ENCODE data around the gene ADGRV1.

ADGRV1 gene

DNA sequence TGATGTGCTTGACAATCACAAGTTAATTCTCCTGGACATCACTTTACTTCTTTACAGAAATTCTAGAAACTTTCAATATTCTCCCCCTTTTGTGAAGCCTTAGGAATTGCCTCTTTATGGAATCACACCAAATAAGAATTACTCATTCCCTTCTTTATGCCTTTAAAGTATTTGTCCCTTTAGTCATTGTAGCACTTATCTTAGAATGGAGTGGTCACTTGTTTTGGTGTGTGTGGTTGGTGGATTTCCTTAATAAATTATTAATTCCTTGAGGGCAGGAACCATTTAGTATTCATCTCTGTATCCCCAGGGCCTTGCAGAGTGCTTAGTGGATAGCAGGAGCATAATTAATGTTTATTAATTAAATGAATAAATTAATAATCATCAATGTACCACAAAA is 517.5 kb downstream of the ADGRV1 start:
- TF ChIP-seq, protein P1, sequence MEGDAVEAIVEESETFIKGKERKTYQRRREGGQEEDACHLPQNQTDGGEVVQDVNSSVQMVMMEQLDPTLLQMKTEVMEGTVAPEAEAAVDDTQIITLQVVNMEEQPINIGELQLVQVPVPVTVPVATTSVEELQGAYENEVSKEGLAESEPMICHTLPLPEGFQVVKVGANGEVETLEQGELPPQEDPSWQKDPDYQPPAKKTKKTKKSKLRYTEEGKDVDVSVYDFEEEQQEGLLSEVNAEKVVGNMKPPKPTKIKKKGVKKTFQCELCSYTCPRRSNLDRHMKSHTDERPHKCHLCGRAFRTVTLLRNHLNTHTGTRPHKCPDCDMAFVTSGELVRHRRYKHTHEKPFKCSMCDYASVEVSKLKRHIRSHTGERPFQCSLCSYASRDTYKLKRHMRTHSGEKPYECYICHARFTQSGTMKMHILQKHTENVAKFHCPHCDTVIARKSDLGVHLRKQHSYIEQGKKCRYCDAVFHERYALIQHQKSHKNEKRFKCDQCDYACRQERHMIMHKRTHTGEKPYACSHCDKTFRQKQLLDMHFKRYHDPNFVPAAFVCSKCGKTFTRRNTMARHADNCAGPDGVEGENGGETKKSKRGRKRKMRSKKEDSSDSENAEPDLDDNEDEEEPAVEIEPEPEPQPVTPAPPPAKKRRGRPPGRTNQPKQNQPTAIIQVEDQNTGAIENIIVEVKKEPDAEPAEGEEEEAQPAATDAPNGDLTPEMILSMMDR (IDR thresholded peaks at IDR 0.05; ENCODE audit: borderline replicate concordance, control extremely low read depth, extremely low read depth, insufficient read depth, missing control alignments) = no peak
- in situ Hi-C loops (cut with MboI; ENCODE audit: low sequenced_read_pairs, unreplicated experiment) = loop anchor here (25.0 kb wide), 1 partner anchor 139 kb away; no protein-coding TSS in a partner anchor
- DNase-seq (ENCODE audit: low spot score) = no peak

DNA sequence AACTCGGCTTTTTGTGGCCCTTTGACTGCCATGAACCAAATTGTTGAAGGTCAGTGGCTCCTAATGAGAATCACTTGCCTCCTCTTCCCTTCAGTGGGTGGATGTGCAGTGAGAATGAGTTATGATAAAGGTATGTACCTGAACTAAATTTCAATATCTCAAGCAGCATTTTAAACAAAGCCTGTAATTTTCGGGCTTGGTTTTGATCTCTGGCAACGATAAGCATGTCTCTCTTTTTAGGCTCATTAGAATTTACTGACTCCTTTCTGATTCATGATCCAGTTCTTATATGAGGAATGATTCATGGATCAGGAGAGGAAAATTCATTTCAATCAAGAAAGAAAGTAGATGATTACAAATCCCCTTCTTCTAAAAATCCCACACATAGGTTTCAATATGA is 519.0 kb downstream of the ADGRV1 start:
- no peak for DNase-seq (ENCODE audit: low spot score)
- in situ Hi-C loops (cut with MboI; ENCODE audit: low sequenced_read_pairs, unreplicated experiment) = loop anchor here (25.0 kb wide), 1 partner anchor 140 kb away; no protein-coding TSS in a partner anchor
- TF ChIP-seq, protein P1 (IDR thresholded peaks at IDR 0.05; ENCODE audit: borderline replicate concordance, control extremely low read depth, extremely low read depth, insufficient read depth, missing control alignments) = no peak

DNA sequence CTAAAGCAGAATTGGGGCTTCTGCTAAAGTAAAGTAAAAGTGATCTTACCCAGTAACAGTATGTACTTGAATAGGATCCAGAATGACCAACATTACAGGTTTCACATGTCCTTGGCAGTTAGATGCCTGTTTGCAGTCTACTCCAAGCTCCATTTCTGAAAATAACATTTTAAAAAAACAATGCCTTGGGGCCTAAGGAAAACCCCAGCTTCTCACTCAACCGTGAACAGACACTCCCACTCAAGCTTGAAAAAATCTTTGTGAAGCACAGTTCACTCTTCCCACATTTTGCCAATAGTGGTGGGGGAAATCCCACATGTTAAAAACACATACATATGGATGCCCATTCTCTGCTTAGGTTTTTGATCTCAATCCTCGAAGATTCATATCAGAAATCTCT is 520.4 kb downstream of the ADGRV1 start:
- TF ChIP-seq, protein P1 (IDR thresholded peaks at IDR 0.05; ENCODE audit: borderline replicate concordance, control extremely low read depth, extremely low read depth, insufficient read depth, missing control alignments) = no peak
- in situ Hi-C loops (cut with MboI; ENCODE audit: low sequenced_read_pairs, unreplicated experiment) = loop anchor here (25.0 kb wide), 1 partner anchor 142 kb away; no protein-coding TSS in a partner anchor
- DNase-seq (ENCODE audit: low spot score) = no peak

DNA sequence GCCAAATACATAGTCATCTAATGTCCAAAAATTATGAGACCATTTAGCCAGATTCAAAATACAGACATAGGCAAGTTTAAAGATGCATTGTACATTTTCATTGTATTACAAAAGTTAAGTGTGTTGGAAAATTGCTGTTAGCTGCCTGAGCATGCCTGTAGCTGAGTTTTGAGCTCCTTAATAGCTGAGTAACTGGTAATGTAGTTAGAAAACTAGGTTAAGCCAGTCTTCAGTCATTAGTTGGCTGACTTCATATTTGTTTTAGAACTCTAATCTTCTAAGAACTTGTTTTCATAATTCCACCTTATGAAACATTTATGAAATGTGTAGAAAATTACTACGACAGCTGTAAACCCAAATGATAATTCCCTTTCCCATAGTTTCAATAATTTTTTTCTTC is 531.2 kb downstream of the ADGRV1 start:
- in situ Hi-C loops (cut with MboI; ENCODE audit: low sequenced_read_pairs, unreplicated experiment) = loop anchor here (25.0 kb wide), 1 partner anchor 152 kb away; no protein-coding TSS in a partner anchor
- TF ChIP-seq, protein P1 (IDR thresholded peaks at IDR 0.05; ENCODE audit: borderline replicate concordance, control extremely low read depth, extremely low read depth, insufficient read depth, missing control alignments) = no peak
- DNase-seq (ENCODE audit: low spot score) = no peak

DNA sequence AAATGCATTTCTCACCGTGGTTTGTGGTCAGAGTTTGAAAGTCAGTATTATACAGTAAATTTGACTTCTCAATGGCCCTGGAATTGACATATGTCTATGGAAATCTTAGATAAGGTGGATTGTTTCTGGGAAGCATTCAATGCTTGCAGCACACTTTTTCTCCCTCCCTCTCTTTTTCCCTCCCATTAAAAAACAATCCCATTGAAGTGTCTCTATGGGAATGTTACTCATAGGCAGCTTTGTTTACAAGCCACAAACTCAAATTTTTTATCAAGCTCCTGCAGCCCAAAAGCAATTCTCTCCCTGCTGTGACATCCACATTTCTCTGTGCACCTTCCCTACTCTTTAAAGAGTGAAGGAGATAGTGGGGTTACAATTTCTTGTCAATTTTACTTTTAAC is 532.4 kb downstream of the ADGRV1 start:
- in situ Hi-C loops (cut with MboI; ENCODE audit: low sequenced_read_pairs, unreplicated experiment) = loop anchor here (25.0 kb wide), 1 partner anchor 154 kb away; no protein-coding TSS in a partner anchor
- DNase-seq (ENCODE audit: low spot score) = no peak
- TF ChIP-seq, protein P1 (IDR thresholded peaks at IDR 0.05; ENCODE audit: borderline replicate concordance, control extremely low read depth, extremely low read depth, insufficient read depth, missing control alignments) = no peak

DNA sequence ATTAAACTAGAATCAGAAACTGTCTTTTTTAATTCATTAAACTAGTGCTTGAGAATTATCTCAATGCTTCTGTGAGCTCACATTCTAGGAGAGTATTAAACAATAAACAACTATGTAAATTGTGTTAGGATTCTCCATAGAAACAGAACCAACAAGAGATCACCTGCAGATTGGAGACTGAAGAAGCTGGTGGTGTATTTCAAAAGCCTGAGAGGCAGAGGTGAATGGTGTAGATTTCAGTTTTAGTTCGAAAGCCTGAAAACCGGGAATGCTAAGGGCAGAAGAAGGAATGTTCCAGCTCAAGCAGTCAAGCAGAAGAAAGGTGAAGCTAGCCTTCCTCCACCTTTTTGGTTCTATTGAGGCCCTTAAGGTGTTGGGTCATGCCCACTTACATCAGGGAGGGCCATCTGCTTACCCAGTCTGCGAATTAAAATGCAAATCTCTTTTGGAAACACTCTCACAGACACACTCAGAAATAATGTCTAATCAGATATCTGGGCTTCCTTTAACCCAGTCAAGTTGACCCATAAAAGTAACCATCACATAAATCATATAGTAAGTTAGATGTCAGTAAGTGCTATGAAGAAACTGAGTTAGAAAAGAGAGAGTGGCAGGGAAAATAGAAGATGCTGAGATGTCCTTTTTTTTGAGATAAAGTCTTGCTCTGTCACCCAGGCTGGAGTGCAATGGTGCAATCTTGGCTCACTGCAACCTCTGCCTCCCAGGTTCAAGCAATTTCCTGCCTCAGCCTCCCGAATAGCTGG is 533.1 kb downstream of the ADGRV1 start:
- in situ Hi-C loops (cut with MboI; ENCODE audit: low sequenced_read_pairs, unreplicated experiment) = loop anchor here (25.0 kb wide), 1 partner anchor 154 kb away; no protein-coding TSS in a partner anchor
- TF ChIP-seq, protein P1 (IDR thresholded peaks at IDR 0.05; ENCODE audit: borderline replicate concordance, control extremely low read depth, extremely low read depth, insufficient read depth, missing control alignments) = no peak
- DNase-seq (ENCODE audit: low spot score) = no peak

Measured in GM13976 (cell line).